Eye (tissue), 1 donor: ENCODE measurements around the gene NHEJ1.

Experiments
- DNase-seq: peaks from one replicate; pipeline ENCODE4 v3.0.0-alpha.2; 2015

The NHEJ1 gene

DNA sequence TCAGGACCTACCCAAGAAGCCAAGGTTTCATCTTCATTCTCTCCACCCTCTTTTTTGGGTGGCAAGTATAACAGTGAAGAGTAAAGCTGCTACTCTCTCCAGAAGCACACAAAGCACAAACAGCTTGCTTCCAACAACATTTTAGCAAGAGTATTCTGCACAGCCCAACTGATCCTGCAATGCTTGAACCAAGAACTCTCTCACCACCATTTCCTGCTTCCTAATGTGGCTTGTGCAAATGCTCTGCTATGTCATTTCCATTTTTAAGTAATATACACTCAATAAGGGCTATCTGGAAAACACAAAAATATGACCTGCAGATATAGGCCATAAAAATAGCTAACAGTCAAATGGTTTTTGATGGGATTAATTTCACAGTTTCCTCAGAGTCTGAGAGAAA lies 75.8 kb downstream of the NHEJ1 start:
- DNase-seq = no peak

DNA sequence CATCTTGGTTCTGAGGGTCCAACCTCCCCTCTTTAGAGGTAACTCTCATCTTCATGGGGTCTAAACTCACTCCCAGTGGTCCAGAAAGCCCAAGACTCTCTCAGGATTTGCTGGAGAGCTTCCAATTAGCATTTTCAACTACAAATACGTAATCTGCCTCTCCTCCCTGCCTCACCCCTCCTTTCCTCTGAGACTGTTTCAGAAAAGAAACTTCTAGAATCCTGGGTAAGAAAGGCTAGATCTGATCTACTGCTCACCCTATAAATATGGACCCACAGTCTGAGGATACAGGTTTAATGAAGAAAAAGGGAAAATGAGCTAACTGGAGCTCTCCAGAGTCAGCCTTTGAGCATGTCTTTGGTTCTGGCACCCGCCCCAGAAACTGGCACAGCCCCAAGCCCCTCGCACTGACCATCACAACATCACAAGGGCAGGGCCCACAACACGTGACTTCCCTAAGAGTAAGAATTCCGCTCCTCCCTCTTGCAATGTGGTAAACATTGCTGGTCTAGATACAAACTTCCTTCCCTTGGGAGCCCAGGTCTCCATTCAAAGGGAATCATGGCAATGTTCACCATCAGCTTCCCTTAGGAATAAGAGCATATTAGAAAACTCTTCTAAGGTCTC lies 78.2 kb downstream of the NHEJ1 start:
- no peak for DNase-seq

DNA sequence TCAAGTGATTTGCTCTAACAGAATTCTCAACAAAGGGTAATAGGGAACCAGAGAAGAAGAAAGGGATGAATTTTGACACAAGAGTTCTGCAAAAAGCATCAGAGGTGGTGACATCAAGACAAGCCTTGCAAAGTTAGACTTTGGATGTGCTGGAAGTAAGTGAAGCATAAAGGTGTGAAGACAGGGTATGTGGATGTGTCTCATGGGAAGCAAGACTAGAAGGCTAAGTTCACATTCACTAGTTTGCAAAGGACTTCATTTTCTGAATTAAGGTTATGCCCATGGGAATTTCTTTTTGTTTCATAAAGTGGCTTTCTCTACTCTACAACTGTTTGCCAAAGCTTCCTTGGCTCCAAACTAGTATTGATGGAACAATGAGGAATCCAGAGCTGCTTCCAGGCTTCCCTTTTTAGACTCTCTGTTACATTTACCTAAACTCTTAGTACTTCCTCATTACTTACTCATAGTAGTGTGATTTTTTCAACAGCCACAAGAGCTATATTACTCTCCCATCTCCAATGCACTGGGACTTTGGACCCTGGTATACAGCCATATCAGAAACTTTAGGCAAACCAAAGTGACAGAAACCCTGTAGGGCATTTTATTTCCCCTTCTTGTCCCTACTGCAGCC lies 78.8 kb downstream of the NHEJ1 start:
- DNase-seq = no peak

DNA sequence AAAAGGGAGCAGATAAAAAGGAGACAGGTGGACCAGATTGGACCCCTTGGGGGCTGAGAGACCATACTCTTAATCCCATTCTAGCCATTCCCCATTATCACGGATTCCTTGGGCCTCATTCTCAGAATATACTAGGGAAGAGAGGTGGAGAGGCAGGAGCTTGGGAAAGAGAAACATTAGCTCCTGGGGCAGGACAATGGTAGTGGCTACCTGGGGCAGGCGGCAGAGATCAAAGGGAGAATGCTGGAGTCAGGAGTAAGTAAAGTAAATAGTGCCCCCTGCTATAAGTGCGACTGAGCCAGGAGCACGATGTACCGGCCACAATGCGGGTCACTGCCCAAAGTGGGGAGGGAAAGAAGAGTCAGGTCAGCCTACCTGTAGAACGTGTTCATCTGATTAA lies 79.5 kb downstream of the NHEJ1 start:
- no peak for DNase-seq

DNA sequence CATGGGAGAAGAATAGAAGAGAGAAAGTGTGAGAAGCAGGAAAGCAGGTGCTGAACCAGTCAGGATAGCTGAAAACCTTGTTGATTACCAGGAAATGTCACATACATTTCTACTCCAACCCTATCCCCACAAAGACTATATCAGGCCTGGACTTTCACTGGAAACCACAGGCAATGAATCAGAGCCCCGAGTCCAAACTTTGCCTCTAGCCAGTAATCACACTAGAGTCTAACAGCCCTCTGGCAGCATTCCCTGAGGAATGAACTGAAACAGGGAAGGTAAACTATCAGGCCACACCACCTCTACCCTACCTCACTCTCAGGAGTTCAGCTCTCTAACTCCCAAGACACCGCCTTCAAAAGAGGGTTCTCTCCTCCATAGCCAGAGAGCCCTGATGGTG lies 81.2 kb downstream of the NHEJ1 start:
- no peak for DNase-seq

DNA sequence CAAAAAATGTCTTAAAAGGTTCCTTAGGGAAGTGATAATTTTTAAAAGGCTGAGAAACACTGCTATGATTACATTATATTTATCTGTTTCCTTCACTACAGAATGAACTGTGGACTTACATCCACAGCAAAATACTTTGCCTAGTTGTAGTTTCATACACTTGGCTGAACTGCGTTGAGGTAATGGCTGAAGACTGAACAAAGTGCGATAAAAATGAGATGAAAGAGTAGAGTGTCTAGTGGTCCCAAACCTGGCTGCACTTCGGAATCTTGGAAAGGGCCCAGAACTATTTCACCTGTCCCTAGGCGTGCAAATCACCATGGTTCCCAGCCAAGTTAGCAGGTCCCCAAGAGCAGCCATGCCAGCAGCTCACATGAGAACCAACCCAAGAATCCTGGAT lies 81.7 kb downstream of the NHEJ1 start:
- no peak for DNase-seq

DNA sequence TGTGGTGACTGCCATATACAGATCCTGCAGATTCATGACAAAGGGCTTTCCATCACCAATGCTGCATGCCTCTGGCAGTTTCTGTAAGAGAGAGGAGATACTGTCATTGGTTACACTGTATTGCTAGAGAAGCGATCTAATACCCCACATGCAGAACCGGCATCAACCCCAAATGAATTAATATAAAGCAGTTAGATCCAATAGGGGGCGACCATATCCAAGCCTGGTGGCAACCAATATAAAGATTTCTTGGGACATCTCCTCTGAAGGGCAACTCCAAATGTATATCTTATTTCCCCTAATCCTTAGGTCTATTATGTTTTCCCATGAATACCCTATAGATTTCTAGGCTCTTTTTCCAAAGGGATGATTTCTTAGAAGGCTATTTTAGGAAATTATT lies 82.5 kb downstream of the NHEJ1 start:
- DNase-seq = no peak

DNA sequence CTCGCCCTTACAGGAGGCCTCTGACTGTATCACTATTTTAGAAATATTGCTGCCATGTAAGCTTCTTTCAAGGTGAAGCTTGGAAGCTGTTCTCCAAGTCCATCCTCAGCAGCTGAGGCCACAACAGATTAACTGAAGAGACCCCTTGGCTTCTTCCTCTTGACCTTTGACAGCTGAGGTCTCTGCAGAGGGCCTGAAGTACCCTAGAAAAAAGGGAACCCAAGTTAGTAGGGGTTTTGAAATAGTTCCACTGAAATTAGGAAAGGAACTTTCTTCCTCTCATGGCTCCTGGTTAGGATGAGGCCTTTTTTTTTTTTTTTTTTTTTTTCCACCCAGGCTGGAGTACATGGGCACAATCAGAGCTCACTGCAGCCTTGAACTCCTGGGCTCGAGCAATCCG lies 84.4 kb downstream of the NHEJ1 start:
- DNase-seq = no peak

DNA sequence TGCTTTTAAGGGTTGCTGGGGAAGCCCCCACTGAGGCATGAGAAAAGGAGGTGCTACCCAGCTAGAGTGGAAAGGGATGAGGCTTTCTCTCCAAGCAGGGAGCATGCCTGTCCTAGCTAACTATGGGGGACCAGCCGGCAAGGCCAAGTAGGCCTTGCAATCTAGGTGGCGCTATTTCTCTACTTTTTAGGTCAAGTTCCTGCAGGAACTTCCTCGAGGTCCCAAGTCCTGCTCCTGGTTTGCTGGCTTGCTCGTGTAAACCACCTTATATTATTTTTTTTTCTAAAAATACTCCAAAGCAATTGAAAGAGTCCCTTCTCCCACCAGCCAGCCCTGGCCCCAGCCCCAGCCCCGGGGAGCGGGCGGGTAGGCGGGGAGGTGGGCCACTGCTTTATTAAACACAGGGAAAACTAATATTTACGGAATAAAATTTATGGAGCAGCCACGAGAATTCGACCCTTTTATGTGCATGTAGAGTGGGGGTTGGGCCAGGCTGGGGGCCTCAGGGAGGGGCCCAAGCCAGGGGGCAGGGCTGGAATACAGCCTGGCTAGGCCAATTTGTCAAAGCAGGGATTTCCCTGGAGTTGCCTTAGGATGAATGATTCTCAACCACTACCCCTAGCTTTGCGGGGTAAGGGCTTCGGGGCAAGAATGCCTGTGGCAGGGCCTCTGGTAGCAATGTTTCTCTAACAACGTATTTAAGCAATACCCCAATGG lies 87.0 kb downstream of the NHEJ1 start:
- peak; percentile 59 for DNase-seq

DNA sequence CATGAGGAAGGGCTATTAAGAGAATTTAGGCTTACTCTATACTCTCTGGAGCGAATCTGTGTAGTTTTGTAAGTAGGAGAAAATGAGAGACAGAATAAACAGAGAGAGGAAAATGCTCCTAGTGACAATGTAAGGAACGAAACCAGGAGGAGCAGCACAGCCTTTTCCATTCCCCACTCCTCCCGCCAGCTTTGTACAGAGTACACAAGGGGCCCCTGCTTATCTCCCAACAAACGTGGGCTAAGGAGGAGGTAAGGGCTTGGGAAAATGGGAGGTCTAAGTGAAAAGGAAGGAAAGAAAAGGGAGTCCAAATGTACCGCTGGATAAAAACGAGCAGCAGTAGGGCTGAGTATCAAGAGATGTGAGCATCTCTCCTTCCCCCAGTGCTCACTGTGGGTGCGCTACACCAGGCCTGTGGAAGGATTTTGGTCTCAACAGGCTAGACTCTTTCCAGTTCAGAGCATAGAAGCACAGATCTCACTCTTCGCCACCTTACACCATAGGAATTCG lies 87.8 kb downstream of the NHEJ1 start:
- no peak for DNase-seq

DNA sequence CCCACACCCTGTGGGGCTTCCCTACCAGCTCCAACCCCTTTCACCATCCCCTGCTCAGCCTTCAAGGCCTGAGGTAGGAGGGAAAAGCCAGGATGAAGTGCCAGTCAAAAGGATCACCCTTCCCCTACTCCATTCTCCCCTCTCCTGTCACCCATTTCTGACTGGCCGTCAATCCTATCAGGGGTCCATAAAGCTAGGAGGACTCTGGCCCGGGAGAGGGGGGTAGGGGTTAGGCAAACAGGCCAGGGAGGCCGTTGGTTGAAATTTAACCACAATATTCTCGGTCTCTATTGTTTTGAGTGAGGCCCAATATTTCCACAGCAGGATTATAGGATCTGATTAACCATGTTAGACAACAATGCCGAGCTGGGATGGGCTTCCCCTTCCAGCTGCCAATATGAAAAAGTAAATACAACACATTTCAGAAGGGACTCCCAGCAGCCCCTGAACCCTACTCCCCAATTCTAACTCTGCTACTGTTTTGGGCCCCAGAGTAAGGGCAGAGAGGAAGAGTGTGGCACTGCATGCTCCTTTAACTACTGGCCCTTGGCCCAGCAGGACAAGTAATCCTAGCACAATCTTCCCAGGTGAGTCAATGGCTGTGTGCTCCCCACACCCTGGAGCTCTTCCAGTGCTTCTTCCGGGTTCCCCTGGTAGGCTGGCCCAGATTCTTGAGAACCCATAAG lies 89.3 kb downstream of the NHEJ1 start:
- no peak for DNase-seq

DNA sequence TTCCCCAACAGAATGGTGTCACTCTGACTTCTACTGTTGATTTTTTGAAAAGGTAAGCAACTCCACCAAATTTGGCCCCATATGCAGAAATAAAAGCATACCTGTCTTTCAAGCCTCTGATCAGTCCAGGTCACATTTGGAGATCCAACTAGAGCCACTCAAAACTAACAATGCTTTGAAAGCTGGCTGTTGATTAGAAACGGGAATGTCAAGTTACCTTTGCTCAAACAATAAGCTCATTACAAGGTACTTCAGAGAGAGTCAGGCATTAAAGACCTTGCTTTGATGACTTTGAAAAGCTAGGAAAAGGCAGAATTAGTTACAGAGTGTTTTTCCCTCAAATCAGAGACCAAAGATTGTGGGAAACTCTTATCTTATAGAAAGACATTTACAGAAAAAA lies 95.1 kb downstream of the NHEJ1 start:
- DNase-seq = no peak

DNA sequence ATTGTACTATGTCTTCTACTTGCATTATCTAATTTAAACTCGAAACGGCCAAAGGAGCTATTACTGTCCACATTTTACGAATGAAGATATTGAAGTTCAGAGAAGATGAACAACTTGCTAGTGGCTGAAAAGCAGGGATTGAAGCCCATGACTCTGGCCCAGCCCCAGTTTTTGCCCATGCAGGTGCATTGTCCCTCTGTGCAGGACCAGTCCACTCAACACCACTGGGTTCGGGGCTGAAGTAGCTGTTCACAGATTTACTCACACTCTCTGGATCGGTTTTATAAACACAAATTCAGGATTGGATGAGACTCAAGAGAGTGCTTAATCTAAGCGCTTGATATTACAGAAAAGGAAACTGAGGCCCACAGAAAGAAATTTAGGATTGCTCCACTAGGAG lies 98.5 kb downstream of the NHEJ1 start:
- no peak for DNase-seq

DNA sequence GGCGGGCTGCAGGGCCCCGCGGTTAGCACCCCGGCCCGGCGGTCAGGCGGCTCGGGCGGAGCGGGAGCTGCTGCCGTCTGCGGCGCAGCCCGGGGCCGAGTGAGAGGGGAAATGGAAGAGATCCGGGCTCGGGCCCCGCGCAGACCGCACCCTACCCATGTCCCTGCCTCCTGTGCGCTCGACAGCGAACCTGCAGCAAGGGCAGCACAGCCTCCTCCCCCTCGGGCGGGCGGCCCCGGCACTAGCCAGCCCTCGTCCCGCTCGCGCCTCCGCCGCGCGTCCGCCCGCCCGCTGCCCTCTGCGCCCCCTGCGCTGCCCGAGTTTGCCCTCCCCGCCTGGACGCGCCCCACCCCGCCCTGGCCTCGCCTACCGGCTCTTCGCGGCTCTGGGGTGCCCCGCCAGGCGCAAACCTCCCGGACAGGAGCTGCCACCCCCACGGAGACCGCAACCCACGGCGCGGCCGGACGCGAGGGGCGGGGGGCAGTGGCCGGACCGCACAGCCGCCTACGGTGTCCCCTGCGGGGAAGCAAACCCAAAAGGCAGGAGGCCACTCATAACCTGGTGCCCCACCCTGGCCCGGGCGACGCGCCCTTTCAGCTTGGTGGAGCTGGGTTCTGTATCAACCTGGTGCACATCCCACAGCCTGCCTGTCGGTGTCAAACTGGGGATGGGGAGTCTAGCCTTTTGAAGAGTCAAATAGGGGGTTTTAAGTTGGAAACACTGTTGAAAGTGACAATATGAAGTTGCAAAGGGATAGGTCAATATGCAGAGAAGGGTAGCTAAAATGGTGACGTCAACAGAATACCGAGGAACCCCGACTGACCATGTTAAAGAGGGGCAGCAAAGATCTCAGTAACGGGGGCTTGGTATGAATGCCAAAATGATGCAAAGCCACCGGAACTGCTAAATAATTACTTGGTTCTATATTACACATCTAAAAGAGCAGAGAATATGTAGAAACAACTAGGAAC lies 99.5 kb downstream of the NHEJ1 start, which contains the start of gene IHH:
TSS of gene IHH (minus strand) at position 101 of the 971 bp plus-strand sequence. CDS start 454 bp downstream, outside the sequence.
- DNase-seq = peak; percentile 29

DNA sequence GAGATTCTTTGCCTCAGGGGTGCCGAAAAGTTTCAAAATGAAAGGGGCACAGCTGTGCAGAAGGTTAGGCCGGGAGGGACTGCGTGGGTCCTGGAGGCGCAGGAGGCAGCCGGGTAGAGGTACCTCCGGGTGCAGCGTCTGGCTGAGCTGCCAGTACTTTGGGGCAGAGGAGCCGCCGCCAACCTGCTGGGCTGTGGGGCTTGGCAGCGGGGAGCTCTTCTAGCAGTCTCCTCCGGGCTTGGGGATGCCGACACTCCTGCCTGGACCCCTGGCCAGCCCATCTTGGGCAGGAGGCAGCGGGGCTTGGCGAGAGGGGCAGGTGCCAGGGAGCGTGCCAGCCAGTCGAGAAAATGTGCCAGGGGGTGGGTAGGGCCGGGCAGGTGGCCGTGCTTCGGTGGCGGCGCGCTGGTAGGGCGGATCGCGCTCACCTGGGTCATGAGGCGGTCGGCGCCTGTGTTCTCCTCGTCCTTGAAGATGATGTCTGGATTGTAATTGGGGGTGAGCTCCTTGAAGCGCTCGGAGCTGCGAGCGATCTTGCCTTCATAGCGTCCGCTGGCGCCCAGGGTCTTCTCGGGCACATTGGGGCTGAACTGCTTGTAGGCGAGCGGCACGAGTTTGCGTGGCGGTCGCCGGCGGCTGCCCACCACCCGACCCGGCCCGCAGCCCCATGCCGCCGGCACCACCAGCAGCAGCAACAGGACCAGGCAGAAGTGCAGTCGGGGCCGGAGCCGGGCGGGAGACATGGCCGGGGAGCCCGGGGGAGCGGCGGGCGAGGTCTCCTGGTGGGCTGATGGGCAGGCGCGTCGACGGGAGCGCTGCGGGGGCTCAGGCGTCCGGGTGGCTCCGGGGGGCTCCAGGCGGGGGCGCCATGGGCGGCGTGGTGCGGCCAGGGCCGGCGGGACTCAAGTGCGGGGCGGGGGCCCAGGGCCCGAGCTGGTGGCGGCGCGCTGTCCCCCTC lies 100.6 kb downstream of the NHEJ1 start:
- peak; percentile 35 for DNase-seq

DNA sequence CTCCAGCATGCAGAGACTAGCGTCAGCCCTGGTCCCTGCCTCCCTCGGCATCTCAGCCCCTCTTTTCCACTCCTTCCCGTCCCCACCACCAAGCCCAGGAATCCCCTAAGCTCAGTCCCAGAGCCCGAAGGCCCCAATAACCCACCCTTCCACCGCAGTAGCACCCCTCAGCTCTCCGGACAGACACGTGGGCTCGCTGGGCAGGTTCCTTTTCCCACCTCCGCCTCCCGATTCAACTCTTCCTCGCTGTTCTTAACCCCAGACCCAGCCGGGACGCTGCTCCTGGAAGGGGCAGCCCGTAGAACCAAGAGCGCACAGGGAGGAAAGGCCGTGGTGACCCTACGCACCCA lies 101.3 kb downstream of the NHEJ1 start:
- DNase-seq = peak; percentile 29

DNA sequence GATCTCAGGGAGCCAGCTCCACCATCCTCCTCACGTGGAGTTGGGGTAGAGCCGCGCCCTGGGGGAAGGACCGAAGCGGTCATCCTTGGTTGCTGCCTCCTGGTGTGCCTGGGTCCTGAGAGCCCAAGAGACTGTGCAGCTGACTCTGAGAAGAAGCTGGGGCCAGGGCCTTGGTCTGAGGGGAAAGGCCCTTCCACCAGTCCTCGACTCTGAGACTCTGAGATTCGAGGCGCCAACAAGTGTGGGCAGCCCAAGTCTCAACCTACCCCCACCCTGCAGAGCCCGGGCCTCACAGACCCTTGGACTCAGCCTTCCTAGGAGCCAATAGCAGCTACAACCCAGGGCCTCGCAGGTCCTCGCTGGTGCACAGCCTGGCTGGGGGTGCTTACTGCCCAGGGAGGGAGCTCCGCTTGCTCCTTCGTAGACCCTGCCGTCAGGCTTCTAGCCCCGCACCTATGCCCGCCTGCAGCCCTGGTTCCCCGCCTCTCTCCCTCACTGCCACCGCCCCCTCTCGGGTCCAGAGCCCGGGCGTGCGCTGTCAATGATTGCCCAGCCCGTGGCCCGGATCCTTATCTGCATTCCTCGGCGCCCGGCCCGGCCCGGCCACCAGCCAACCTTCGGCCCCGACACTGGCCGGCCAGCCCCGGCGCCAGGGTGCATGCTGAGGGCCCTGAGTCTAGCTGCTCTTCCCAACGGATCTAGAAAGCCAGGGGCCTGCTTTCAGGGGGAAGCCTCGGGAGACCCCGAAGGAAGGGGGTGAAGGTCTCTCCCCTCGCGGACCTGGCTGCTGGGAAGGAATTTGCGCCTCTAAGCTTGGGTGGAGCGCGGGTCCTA lies 101.9 kb downstream of the NHEJ1 start:
- peak; percentile 16 for DNase-seq

DNA sequence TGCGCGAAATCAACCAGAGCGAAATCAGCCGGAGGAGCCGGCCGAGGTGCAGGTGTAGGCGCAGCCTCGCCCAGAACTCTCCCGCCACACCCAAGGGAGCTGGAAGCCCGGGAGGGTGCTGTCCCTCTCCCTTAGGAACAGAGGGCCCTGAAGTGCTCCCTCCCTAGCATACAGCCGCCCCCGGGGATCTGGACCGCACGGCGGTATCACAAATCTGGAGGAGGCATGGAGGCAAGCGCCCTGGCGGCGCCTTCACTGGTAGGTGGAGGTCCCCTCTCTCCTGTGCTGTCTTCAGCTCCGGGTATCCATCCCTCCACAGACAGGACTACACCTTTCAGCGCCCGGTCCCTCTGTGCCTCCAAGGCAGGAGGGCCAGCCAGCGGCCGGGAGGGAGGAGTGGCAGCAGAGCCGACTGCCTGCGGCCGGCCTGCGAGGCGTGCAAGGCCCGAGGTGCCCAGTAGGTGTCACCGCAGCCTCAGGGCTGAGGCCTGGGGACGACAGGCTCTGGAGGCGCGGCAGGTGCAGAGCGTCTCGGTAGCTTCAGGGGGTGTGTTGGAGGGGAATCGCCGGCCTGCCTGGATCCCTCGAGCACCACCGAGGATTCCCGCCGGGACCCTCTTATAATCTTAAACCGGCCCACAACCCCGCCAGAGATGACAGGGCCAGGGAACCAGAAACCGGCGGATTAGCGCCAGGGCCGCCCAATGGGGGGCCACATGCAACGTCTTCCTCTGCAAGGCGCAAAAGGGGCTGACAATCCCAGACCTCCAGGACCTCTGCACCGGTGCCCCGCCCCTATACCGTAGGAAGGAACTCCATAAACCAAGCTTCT lies 102.7 kb downstream of the NHEJ1 start:
- peak; percentile 85 for DNase-seq
